ENCODE results near the gene IFTAP. TPM values are rescaled to one million over a fixed set of nuclear protein-coding genes. Genes with fewer than 3 reads are reported as not detected.

The IFTAP gene
- total and polyA plus RNA-seq, 10 of the 15 experiments (the other 5 are each of a cell fraction or from before 2014, with no cell fraction given), result 0.32 to 1.0 (median 0.63) TPM; not detected in 2

- DNase-seq (ENCODE audit: low read depth, low spot score) (no peak), ATAC-seq (no peak), FAIRE-seq (no peak)
- Histone ChIP-seq H3K4me1 (ENCODE audit: control insufficient read depth, insufficient read depth, low read length) (no peaks in the 10 kb centered on the region), H4K20me1 (ENCODE audit: control insufficient read depth, insufficient read depth) (no peaks in the 10 kb centered on the region), H3K36me3 (ENCODE audit: control insufficient read depth in 2 of 2, insufficient read depth in 2 of 2, low read length in 1 of 2) (no peaks in the 10 kb centered on the region), H3K4me2 (ENCODE audit: control insufficient read depth, insufficient read depth) (no peak within 1 kb of the TSS), H3K4me3 (no peak within 1 kb of the TSS), H3K27ac (ENCODE audit: control insufficient read depth, insufficient read depth) (no peak within 1 kb of the TSS), H2AFZ (ENCODE audit: control insufficient read depth, low read depth, low read length) (no peak within 1 kb of the TSS), H3K79me2 (ENCODE audit: control insufficient read depth, insufficient read depth, low read length) (no peaks in the 10 kb centered on the region), H3K9ac (ENCODE audit: control insufficient read depth, insufficient read depth, low read length) (no peak within 1 kb of the TSS), H3K9me3 (replicated peaks; ENCODE audit: control insufficient read depth, insufficient read depth, low read length) (no peaks in the 10 kb centered on the region), H3K27me3 (replicated peaks in 1 of 2; ENCODE audit: control insufficient read depth in 2 of 2, insufficient read depth in 2 of 2, low read length in 1 of 2) (peaks cover 4 to 9% of the 10 kb centered on the region in 2 experiments; a peak in 2 of 4 replicates)
- ChIA-PET SMC1A (ENCODE audit: uncharacterized antibody, unreplicated experiment) (no interaction called here), POLR2A (no interaction called here), CTCF (interaction anchor here (1.3 kb wide), 1 partner anchor 24 kb away, joined by 3 read pairs; no protein-coding TSS in a partner anchor), RAD21 (ENCODE audit: unreplicated experiment) (no interaction called here)
- in situ Hi-C loops (cut with MboI) (no loop called here), intact Hi-C loops (cut with micrococcal nuclease; ENCODE audit: unreplicated experiment) (no loop called here)
- 15% methylated on average over 2 of the region's 2 CpGs for WGBS (ENCODE audit: insufficient coverage, insufficient replicate concordance, low lambda C conversion rate, missing lambda C conversion rate)
- BruUV-seq (replicated peaks), result no TSS peak
- TF ChIP-seq RAD21 (IDR thresholded peaks at IDR 0.05; ENCODE audit: insufficient read depth, low read depth, low read length) (no peak), BMI1 (IDR thresholded peaks at IDR 0.05; ENCODE audit: borderline replicate concordance) (no peak), SRF (IDR thresholded peaks at IDR 0.05; ENCODE audit: low read depth in 2 of 2, low read length in 2 of 2) (no peak), MLLT1 (IDR thresholded peaks at IDR 0.05) (no peak), ZBTB11 (CRISPR knock-in tag; IDR thresholded peaks at IDR 0.05) (no peak), BCLAF1 (IDR thresholded peaks at IDR 0.05) (no peak), E4F1 (IDR thresholded peaks at IDR 0.05; ENCODE audit: borderline replicate concordance, partially characterized antibody) (no peak), SPI1 (IDR thresholded peaks at IDR 0.05; ENCODE audit: borderline replicate concordance, insufficient read depth, low read depth, low read length) (no peak), WRNIP1 (IDR thresholded peaks at IDR 0.05; ENCODE audit: borderline replicate concordance, low read depth, low read length) (no peak), IKZF1 (conservative IDR thresholded peaks at IDR 0.05) (no peak), NKRF (conservative IDR thresholded peaks at IDR 0.05) (no peak)
Measured at GRCh38 chr11:36598051-36598450, 3.7 kb downstream of the IFTAP start, which contains the start of gene RAG2. TSS of gene RAG2 (minus strand) at chr11:36598236. CDS start at chr11:36594168, 4,068 bp downstream.
